ENCODE data around the gene CHD2.

The CHD2 gene

GRCh38 chr15:92936138-92936537 is 36.0 kb downstream of the CHD2 start:
- Histone ChIP-seq H3K4me1 (ENCODE audit: low read depth, poor library complexity, severe bottlenecking) (peaks cover 25% of the 10 kb centered on the region), H3K27me3 (ENCODE audit: insufficient read depth, low read depth) (no peaks in the 10 kb centered on the region), H2AFZ (ENCODE audit: low read depth) (no peak overlapping the region), H3K36me3 (ENCODE audit: insufficient read depth) (peaks cover 19% of the 10 kb centered on the region; the same call in 1 of the 2 replicates), H3K27ac (no peak overlapping the region), H4K20me1 (ENCODE audit: insufficient read depth) (no peaks in the 10 kb centered on the region), H3K4me3 (IDR thresholded peaks at IDR 0.05; ENCODE audit: insufficient read depth, low read depth, low read length) (no peak overlapping the region), H3K9ac (no peak overlapping the region), H3K4me2 (no peak overlapping the region), H3K79me2 (ENCODE audit: insufficient read depth, low read depth) (peaks cover 25% of the 10 kb centered on the region; the same call in 1 of the 2 replicates)
- TF ChIP-seq CTCF (conservative IDR thresholded peaks at IDR 0.05; ENCODE audit: low read depth, low read length), result no peak

GRCh38 chr15:92936693-92937092 is 36.6 kb downstream of the CHD2 start:
- no peak overlapping the region for H3K9ac ChIP-seq

GRCh38 chr15:92937901-92938300 is 37.8 kb downstream of the CHD2 start:
- Histone ChIP-seq H3K27me3 (ENCODE audit: insufficient read depth, low read depth) (no peaks in the 10 kb centered on the region), H3K4me1 (ENCODE audit: low read depth, poor library complexity, severe bottlenecking) (peaks cover 25% of the 10 kb centered on the region), H2AFZ (ENCODE audit: low read depth) (no peak overlapping the region), H3K27ac (no peak overlapping the region), H3K4me2 (no peak overlapping the region), H3K36me3 (ENCODE audit: insufficient read depth) (peaks cover 32% of the 10 kb centered on the region), H3K9ac (no peak overlapping the region), H3K79me2 (ENCODE audit: insufficient read depth, low read depth) (peaks cover 21% of the 10 kb centered on the region; the same call in 1 of the 2 replicates), H3K4me3 (IDR thresholded peaks at IDR 0.05; ENCODE audit: insufficient read depth, low read depth, low read length) (no peak overlapping the region), H4K20me1 (ENCODE audit: insufficient read depth) (no peaks in the 10 kb centered on the region)
- no peak for TF ChIP-seq CTCF (conservative IDR thresholded peaks at IDR 0.05; ENCODE audit: low read depth, low read length)

More at GRCh38 chr15:92936693-92937092, 36.6 kb downstream of the CHD2 start:
- peaks cover 25% of the 10 kb centered on the region for H3K4me1 ChIP-seq (ENCODE audit: low read depth, poor library complexity, severe bottlenecking)
- H3K4me2 ChIP-seq, result no peak overlapping the region
- peaks cover 25% of the 10 kb centered on the region; the same call in 1 of the 2 replicates for H3K79me2 ChIP-seq (ENCODE audit: insufficient read depth, low read depth)
- no peaks in the 10 kb centered on the region for H4K20me1 ChIP-seq (ENCODE audit: insufficient read depth)
- H3K27ac ChIP-seq, result no peak overlapping the region
- H2AFZ ChIP-seq (ENCODE audit: low read depth), result no peak overlapping the region
- no peaks in the 10 kb centered on the region for H3K27me3 ChIP-seq (ENCODE audit: insufficient read depth, low read depth)
- peaks cover 25% of the 10 kb centered on the region; the same call in 1 of the 2 replicates for H3K36me3 ChIP-seq (ENCODE audit: insufficient read depth)
- TF ChIP-seq CTCF (conservative IDR thresholded peaks at IDR 0.05; ENCODE audit: low read depth, low read length), result no peak
- H3K4me3 ChIP-seq (IDR thresholded peaks at IDR 0.05; ENCODE audit: insufficient read depth, low read depth, low read length), result no peak overlapping the region

- Histone ChIP-seq H3K4me1 (ENCODE audit: low read depth, poor library complexity, severe bottlenecking) (peaks cover 25% of the 10 kb centered on the region), H3K36me3 (ENCODE audit: insufficient read depth) (peaks cover 35% of the 10 kb centered on the region), H4K20me1 (ENCODE audit: insufficient read depth) (no peaks in the 10 kb centered on the region), H3K27me3 (ENCODE audit: insufficient read depth, low read depth) (no peaks in the 10 kb centered on the region), H3K4me3 (IDR thresholded peaks at IDR 0.05; ENCODE audit: insufficient read depth, low read depth, low read length) (no peak overlapping the region), H3K27ac (no peak overlapping the region), H3K9ac (no peak overlapping the region), H3K79me2 (ENCODE audit: insufficient read depth, low read depth) (peaks cover 16% of the 10 kb centered on the region; the same call in 1 of the 2 replicates), H3K4me2 (no peak overlapping the region), H2AFZ (ENCODE audit: low read depth) (no peak overlapping the region)
- peak; percentile 58; the same call in 1 of the 2 replicates for TF ChIP-seq CTCF (conservative IDR thresholded peaks at IDR 0.05; ENCODE audit: low read depth, low read length)
Observed at GRCh38 chr15:92938387-92938786, 38.3 kb downstream of the CHD2 start.
